ENCODE measurements around the gene DLL4. TPM values are rescaled to one million over a fixed set of nuclear protein-coding genes. Genes with fewer than 3 reads are reported as not detected.

DLL4 gene
- not detected in 2 replicates for total RNA-seq

DNA sequence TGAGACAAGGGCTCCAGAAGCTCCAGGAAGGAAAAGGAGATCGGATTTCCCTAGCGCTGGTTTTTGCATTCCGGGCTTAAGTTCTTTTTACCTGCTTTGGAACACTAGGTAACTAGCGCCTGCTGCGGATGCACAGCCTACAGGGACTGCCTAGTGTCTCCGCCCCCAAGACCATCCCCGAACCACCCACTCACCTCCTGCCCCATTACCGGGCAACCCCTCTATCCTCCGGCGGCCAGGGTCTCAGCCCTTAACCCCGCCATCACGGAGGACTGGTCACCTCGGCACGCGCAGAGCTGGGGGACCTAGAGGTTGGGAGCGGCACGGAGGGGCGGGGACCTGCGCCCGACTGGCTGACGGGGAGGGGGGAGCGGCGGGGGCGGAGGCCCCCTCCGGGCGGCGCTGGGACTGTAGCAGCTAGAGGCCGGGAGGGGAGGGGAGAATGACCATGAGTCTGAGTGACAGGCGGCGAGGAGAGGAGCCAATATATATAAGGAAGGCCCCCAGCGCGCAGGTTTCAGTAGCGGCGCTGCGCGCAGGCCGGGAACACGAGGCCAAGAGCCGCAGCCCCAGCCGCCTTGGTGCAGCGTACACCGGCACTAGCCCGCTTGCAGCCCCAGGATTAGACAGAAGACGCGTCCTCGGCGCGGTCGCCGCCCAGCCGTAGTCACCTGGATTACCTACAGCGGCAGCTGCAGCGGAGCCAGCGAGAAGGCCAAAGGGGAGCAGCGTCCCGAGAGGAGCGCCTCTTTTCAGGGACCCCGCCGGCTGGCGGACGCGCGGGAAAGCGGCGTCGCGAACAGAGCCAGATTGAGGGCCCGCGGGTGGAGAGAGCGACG lies at the start of gene DLL4:
Gene DLL4, plus strand, starts transcription at position 520 of the 839 bp plus-strand sequence. CDS start 329 bp downstream, outside the sequence.
- intact Hi-C loops (cut with micrococcal nuclease) = loop anchor here (1.0 kb wide), 2 partner anchors 24 to 25 kb away; partner anchors contain the start of gene CHAC1

DNA sequence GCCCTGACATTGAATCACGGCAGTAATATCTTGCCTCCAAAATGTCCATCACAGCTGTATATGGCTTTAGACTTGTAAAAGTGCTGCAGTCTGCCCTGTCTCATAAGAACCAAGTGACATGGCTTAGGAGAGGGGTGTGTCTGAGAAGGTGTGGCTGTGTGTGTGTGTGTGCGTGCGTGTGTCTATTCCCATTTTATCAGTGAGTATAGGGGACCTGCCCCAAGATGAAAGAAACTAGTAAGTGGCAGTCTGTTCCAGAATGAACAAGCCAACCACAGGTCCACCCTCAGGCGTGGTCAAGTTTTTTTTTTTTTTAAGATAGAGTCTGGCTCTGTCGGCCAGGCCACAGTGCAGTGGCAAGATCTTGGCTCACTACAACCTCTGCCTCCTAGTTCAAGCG lies 49.5 kb upstream of the DLL4 start:
- intact Hi-C loops (cut with micrococcal nuclease) = loop anchor here (1.0 kb wide), 2 partner anchors 15 to 20 kb away; partner anchors contain the start of gene VPS18

GRCh38 chr15:40881351-40881750 lies 47.8 kb upstream of the DLL4 start:
- intact Hi-C loops (cut with micrococcal nuclease) = no loop called here

- intact Hi-C loops (cut with micrococcal nuclease) = no loop called here
Observed at GRCh38 chr15:40886586-40886985, 42.6 kb upstream of the DLL4 start.

DNA sequence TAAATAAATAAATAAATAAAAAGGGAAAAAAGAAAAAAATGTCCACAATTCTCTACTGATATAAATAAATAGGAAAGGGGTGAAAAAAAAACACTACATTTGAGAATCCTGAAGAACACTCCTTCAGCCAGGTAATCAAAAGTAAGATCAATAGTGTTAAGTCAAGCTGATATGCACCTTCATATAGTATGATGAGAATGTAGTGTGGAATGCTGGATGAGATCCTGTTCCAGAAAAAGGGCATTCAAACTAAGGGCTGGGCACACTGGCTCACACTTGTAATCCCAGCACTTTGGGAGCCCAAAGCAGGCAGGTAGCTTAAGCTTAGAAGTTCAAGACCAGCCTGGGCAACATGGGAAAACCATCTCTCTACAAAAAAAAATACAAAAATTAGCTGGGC lies 40.0 kb upstream of the DLL4 start:
- intact Hi-C loops (cut with micrococcal nuclease) = no loop called here

DNA sequence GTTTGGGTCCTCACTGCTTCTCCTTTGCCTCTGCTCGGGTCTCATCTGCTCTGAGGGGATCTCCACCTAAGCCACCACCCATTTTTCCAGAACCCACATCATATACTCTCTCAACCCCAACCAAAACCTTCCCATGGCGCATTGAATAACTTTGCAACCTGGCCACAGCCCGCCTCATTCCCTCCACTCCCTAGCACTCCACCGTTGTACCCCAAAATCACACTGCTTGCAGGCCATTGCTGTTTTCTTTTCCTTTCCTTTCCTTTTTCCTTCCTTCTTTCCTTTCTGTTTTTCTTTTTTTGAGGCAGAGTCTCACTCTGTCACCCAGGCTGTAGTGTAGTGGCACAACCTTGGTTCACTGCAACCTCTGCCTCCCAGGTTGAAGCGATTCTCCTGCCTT lies 38.0 kb upstream of the DLL4 start:
- intact Hi-C loops (cut with micrococcal nuclease) = loop anchor here (10.0 kb wide), 2 partner anchors 296 to 524 kb away; partner anchors contain the start of genes KNL1 and RTF1

GRCh38 chr15:40891810-40892446 lies 37.2 kb upstream of the DLL4 start:
- intact Hi-C loops (cut with micrococcal nuclease) = loop anchor here (10.0 kb wide), 2 partner anchors 297 to 523 kb away; partner anchors contain the start of genes KNL1 and RTF1

DNA sequence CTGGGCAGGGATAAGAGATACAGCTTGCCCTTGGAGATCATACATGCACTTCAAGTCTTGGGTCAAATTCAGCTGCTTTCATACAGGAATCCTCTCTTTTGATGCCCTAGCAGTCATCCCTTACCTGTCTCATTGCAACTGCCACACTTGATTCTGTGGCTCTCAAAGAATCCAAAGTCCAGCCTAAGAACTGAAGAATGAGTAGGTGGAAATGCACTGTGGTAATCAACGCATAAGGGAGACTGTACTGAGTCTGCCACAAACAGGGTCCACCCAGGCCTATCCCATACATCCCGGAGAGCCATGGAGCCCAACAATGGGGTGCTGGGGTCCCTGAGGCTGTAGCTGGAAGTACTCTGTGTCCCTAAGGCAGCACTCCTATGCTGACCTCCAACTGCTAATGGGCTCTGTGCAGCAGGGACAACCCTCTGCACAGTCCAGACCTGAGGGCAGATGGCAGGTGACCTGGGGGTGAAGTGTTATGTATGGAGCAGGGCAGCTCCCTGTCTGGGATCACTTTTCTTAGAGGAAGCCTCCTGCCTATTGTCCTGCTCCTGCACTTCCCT lies 36.6 kb upstream of the DLL4 start:
- intact Hi-C loops (cut with micrococcal nuclease) = loop anchor here (10.0 kb wide), 2 partner anchors 298 to 522 kb away; partner anchors contain the start of genes KNL1 and RTF1

- intact Hi-C loops (cut with micrococcal nuclease) = loop anchor here (10.0 kb wide), 2 partner anchors 298 to 522 kb away; partner anchors contain the start of genes KNL1 and RTF1
Observed at GRCh38 chr15:40893019-40893670, 36.0 kb upstream of the DLL4 start.

- intact Hi-C loops (cut with micrococcal nuclease) = loop anchor here (1.0 to 10.0 kb wide), 14 partner anchors 10 to 880 kb away; partner anchors contain the start of genes CHAC1, CHP1, DNAJC17 and EXD1
Observed at GRCh38 chr15:40893733-40894680, 35.1 kb upstream of the DLL4 start, which contains the start of gene VPS18. Gene VPS18 (plus strand): TSS chr15:40894450. CDS start chr15:40894769, 319 bp downstream.

- intact Hi-C loops (cut with micrococcal nuclease) = loop anchor here (1.0 to 10.0 kb wide), 14 partner anchors 9 to 879 kb away; partner anchors contain the start of genes CHAC1, CHP1, DNAJC17 and EXD1
Observed at GRCh38 chr15:40894681-40895448, 34.3 kb upstream of the DLL4 start.

- intact Hi-C loops (cut with micrococcal nuclease) = loop anchor here (5.0 to 10.0 kb wide), 3 partner anchors 43 to 515 kb away; partner anchors contain the start of genes KNL1 and RTF1
Observed at GRCh38 chr15:40899536-40900207, 29.5 kb upstream of the DLL4 start.

DNA sequence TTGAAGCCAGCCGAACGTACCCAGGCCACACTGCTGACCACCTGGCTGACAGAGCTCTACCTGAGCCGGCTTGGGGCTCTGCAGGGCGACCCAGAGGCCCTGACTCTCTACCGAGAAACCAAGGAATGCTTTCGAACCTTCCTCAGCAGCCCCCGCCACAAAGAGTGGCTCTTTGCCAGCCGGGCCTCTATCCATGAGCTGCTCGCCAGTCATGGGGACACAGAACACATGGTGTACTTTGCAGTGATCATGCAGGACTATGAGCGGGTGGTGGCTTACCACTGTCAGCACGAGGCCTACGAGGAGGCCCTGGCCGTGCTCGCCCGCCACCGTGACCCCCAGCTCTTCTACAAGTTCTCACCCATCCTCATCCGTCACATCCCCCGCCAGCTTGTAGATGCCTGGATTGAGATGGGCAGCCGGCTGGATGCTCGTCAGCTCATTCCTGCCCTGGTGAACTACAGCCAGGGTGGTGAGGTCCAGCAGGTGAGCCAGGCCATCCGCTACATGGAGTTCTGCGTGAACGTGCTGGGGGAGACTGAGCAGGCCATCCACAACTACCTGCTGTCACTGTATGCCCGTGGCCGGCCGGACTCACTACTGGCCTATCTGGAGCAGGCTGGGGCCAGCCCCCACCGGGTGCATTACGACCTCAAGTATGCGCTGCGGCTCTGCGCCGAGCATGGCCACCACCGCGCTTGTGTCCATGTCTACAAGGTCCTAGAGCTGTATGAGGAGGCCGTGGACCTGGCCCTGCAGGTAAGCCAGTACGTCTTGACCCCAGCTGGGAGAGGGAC lies 28.7 kb upstream of the DLL4 start:
- intact Hi-C loops (cut with micrococcal nuclease) = loop anchor here (5.0 kb wide), 1 partner anchor 42 kb away; no protein-coding TSS in a partner anchor

GRCh38 chr15:40901053-40901443 lies 28.1 kb upstream of the DLL4 start:
- intact Hi-C loops (cut with micrococcal nuclease) = loop anchor here (5.0 kb wide), 1 partner anchor 41 kb away; no protein-coding TSS in a partner anchor

DNA sequence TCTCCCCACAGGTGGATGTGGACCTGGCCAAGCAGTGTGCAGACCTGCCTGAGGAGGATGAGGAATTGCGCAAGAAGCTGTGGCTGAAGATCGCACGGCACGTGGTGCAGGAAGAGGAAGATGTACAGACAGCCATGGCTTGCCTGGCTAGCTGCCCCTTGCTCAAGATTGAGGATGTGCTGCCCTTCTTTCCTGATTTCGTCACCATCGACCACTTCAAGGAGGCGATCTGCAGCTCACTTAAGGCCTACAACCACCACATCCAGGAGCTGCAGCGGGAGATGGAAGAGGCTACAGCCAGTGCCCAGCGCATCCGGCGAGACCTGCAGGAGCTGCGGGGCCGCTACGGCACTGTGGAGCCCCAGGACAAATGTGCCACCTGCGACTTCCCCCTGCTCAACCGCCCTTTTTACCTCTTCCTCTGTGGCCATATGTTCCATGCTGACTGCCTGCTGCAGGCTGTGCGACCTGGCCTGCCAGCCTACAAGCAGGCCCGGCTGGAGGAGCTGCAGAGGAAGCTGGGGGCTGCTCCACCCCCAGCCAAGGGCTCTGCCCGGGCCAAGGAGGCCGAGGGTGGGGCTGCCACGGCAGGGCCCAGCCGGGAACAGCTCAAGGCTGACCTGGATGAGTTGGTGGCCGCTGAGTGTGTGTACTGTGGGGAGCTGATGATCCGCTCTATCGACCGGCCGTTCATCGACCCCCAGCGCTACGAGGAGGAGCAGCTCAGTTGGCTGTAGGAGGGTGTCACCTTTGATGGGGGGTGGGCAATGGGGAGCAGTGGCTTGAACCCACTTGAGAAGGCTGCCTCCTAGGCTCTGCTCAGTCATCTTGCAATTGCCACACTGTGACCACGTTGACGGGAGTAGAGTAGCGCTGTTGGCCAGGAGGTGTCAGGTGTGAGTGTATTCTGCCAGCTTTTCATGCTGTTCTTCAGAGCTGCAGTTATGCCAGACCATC lies 26.3 kb upstream of the DLL4 start:
- intact Hi-C loops (cut with micrococcal nuclease) = loop anchor here (5.0 kb wide), 1 partner anchor 39 kb away; no protein-coding TSS in a partner anchor

All from T-helper 1 cell treated with Interleukin-12 subunit alpha and Interleukin-12 subunit beta and Interleukin-4 antibody, amounts not matched to agents 30 ng/mL and 1 ng/mL, for 36 hours (primary cell).